NOMO-1 (cell line): ENCODE results near the gene ULBP1.
"Not testable (repeated sequence)": the region's sequence is repeated elsewhere in the genome, so short reads cannot be mapped to it uniquely, and the experiment has no call there.

Experiments used
- DNase-seq, 2 experiments: peaks; one replicate each; lab custom pipeline; 2025; ENCODE audit not compliant: unreplicated experiment in 2 of 2; lab: John Stamatoyannopoulos, UW

ULBP1 gene

DNA sequence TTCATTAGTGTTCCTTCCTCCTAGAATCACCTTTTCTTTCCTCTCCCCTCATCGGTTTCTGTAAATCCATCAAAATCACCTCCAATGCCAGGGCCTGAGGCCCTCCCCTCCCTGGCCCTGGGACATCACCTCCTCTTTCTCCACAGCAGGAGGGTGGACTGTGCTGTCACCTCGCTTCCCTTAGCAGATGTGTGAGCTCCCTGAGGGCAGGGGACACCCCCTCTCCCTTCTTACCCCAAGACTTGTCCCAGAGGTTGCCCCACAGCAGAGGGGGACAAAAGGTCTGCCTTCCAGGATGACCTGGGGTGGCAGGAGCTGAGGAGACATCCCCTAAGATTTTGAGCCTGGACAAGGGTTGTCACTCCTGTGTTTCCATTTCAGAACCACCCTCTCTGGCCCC lies 5.9 kb downstream of the ULBP1 start:
- DNase-seq, result no peak

DNA sequence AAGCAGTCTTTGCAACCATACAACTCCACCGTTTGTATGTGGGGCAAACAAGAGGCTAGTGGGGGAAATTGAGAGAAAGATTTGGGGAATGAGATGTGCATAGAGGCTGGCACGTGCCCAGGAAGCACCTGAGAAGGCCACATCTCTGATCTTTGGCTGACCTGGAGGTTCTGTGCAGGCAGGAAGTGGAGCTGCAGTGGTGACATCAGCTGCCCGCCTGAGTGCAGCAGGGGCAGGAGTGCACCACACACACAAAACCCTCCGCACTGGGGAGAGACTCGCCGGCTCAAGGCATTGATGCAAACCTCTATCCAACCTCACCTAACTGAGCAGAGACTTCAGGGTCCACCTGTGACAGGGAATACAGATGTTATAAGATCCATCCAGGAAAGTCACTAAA lies 10.7 kb downstream of the ULBP1 start:
- not testable (repeated sequence) for DNase-seq

DNA sequence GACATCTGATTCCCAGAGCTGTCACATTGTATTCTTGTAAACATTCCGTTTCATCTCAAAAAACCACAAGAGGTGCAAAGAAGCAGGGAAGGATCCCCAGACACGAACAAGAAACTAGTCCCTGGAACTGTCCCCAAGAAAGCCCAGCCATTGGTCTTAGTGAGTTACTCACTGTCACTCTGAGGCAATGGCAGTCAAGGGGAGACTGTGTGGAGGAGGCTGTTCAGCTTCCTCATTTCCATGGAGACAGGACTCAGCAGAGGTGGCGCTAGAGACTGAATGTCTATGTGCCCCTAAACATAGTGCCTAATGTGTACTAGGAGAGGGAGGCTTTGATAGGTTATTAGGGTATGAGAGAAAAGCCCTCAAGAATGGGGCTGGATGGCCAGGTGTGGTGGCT lies 11.1 kb downstream of the ULBP1 start:
- DNase-seq, result peak; percentile 23 to 49

DNA sequence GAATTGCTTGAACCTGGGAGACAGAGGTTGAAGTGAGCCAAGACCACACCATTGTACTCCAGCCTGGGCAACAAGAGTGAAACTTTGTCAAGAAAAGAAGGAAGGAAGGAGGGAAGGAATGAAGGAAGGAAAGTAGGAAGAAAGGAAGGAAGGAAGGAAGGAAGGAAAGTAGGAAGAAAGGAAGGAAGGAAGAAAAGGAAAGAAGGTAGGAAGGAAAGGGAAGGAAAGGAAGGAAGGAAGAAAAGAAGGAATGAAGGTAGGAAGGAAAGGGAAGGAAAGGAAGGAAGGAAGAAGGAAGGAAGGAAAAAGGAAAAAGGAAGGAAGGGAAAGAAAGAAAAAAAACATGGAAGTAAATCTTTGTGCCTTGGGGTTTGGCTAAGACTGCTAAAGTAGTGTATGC lies 11.7 kb downstream of the ULBP1 start:
- DNase-seq, result no peak

DNA sequence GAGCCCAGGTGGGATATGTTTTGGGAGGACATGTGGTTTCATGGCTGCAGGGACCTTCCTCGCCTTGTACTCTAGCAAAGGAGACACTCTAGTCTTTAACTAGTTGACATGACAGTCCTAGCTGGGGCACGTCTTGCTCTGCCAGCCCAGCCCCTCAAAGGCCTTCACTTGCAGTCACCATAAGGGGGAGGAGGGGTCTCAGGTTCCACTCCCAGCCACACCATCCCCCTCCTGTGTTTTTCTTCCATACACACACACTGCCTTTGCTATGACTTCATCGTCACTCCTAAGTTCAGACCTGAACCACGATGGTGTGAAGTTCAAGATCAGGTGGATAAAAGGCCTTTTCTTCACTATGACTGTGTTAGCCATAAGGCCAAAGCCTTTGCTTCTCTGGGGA lies 13.5 kb downstream of the ULBP1 start:
- DNase-seq, result no peak

DNA sequence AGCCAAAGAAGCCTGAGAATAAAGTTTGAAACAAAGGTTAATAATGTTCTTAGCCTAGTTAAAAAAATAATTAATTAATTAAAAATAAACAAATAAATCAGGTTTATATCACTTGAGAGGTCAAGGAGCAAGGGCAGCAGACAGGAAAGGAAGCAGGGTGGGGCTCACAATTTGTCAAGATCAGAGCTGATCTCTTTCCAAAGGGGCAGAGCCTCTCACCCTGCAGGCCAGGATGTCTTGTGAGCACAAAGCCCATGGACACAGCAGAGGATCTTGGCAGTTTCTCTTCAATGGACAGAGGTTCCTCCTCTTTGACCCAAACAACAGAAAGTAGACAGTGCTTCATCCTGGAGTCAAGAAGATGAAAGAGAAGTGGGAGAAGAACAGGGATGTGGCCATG lies 14.9 kb downstream of the ULBP1 start:
- DNase-seq, result no peak

DNA sequence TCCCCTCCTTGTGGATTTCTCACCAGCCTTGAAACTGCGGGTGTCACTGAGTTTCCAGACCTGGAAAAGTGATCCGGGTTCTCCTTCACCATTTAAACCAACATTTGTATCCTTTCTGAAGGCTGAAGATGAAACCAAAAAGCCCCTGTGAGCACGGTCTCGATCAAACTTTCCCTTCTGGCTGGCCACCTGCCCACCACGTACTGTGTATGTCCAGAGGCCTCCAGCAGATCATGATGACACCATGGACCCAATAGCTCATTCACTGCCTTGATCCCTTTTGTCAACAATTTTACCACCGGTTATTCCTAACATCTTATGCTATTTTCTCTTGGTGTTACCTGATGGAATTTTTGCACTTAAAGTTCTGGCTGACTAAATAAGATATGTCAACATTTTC lies 15.6 kb downstream of the ULBP1 start:
- DNase-seq, result no peak

DNA sequence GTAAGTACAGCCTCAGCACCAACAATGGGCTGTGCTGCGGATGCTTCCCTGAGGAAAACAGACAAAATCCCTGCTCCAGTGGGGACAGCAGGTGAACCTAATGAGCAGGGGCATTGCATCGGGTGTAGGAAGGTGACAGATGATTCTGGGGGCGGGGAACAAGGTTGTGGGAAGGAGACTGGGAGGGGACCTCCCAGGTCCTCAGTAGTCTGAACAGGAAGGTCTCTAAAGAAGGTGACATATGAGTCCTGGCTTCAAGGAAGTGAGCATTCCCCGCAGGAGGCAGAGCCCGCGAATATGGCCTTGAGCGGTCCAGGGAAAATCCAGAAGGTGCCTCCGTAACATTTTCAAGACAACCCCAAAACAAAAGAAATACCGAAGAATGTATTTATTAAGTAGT lies 19.4 kb downstream of the ULBP1 start:
- no peak for DNase-seq

DNA sequence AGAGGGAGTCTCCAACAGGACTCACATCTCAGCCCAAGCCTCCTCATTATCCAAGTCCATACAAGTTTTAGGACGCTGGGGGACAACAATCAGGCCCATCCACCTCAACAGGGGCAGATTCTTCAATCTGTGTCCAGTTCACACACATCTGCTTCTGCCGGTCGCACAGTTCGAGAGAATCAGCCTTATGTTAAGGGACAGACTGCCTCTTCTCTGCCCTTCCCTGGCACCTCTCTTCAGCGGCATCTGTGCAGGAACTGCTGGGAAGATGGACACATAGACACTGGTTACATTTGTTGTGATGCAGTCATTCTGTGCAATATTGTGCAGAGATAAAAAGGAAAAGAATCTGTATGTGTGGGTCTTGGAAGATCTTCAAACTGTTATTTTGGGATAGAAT lies 21.0 kb downstream of the ULBP1 start:
- no peak for DNase-seq

DNA sequence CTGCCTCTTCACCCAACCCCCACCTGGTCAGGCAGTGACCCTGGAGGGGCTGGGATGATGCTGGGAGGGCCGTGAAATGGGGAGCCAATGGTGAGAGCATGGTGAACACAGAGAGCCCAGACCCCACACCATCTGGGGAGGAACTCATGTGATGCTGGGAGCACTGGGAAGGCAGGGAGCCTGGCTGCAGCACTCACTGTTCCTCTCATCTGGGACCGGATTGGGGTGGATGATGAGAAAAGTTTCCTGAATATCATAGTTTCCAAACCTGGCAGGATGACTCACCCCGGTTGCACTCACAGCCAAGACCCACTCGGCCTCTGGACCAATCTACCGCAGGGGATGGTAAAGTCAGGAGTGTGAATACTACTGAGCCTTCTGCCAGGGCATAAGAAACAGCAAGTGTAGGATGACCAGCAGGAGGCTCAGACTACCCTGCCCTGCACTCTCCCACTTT lies 21.8 kb downstream of the ULBP1 start:
- no peak for DNase-seq

DNA sequence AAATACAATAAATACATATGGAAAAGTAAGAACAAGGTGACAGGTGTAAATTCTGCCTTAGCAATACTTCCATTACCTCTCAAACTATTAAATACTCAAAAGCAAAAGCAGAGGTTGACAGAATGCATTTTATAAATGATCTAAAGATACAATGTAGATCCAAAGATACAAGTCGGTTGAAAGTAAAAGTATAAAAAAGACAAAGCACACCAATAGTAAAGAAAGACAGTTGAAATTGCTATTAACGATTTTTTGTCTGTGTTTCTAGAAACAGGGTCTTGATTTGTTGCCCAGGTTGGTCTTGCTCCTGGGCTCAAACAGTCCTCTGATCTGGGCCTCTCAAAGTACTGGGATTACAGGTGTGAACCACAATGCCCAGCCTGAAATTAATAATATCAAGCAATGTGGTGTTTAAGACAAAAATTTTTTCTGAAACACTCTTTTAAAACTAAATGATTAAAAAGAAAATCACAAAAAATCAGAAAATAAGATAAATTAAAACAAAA lies 23.9 kb downstream of the ULBP1 start:
- DNase-seq, result no peak

DNA sequence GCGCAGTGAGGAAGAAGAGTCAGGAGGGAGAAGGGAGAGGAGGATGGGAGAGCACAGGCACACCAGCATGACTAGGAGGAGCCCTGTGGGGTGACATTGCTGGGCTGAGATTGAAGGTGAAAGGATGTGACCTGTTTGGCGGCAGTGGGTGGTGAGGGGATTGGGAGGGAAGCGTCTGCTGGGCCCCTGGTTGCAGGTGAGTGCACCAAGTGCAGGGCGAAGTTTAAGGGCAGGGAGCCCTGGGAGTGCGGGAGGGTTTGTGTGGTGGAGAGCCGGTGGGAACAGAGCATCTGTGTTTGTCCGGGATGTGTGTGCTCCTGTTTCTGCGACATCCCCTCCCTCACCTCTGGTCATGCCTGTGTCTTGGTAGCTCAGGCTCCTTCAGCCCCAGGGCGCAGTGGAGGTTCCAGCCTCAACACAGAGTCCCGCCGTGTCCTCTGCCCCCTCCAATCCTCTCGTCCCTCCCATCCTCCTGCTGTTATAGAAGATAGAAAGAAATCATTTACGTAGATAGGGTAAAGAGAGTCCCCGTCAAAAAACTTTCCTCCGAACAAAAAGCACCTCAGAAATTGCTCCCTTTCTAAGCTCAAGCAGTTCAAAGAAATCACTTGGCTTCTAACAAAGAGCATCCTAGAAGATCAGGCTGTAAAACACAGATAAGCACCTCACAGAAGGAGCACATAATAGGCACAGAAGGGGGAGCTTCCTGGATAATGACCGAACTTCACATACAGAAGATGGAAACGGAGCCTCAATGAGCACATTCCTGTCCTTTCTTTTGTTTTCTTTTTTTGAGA lies 25.0 kb downstream of the ULBP1 start:
- DNase-seq, result no peak

DNA sequence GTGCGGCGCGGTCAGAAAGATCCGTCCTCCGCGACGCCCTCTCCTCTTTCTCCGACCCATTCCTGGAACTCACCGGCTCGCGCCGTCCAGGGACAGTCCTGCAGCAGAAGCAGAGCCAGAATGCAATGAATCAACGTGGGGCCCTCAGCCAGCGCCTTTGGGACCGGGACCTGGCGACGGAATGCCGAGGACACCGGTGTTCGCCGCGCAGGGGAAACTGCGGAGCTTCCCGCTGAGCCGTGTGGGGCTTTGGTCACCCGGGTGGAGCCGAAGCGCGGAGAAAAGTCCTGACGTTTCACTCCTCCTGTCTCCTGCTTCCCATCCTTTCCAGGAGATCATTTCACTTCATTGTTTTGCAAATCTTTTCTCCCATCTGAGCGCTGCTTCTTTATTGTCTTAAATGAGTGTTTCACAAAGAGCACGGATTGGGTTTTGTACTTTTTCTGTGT lies 26.5 kb downstream of the ULBP1 start:
- DNase-seq, result no peak

DNA sequence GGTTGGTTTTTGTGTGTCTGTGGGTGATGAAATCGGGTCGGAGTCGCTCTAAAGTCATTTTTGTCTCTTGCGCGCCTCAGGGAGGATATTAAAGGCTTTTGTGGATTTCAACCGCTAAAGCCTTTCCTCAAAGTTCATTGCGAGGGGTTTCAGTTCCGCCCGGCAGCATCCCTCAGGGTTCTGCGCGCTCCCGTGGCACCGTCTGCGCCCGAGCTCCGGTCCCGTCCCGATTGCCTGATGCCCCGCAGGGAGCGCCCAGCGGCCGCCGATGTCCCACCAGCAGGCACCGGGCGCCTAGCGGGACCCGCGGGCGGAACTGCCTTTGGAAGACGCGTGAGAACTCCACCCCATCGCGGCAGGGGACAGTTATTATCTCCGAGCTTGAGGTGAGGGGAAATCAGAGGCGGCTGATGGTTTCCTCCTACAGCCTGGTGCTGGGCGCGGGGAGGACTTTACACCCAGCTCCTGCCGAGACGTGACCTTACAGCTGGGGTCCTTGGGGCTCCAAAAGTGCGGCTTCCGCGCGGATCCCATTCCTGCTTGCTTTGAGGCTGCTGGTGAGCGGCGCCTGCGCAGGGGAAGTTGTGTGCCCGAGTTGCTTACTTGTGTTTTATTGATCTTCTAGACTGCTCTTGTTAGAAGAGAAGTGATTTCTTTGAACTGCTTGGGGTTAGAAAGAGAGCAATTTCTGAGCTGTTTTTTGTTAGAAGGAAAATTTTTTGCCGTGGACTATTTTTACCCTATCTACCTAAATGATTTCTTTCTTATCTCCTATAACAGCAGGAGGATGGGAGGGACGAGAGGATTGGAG lies 27.1 kb downstream of the ULBP1 start:
- DNase-seq, result peak; percentile 46

DNA sequence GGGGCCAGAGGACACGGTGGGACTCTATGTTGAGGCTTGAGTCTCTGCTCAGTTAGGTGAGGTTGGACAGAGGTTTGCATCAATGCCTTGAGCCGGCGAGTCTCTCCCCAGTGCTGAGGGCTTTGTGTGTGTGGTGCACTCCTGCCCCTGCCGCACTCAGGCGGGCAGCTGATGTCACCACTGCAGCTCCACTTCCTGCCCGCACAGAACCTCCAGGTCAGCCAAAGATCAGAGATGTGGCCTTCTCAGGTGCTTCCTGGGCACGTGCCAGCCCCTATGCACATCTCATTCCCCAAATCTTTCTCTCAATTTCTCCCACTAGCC lies 27.7 kb downstream of the ULBP1 start:
- not testable (repeated sequence) for DNase-seq

DNA sequence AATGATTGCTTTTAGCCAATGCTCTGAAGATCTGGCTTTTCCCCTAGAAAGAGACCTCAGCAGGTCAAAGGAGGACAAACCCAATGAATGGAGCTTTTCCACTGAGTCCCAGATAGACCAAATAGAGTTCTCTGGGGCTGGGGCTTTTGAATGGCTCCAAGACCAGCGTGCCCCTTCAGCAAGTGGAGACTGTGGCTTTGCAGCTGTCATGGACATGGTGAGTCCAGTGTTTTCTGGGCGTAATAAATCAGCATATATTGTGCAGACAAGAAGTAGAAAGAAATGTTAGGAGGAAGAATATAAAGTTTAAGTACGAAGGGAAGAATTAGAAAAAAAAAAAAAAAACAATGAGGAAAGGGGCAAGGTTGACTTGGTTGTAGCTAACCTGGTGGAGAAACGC lies 28.1 kb downstream of the ULBP1 start:
- DNase-seq, result no peak

DNA sequence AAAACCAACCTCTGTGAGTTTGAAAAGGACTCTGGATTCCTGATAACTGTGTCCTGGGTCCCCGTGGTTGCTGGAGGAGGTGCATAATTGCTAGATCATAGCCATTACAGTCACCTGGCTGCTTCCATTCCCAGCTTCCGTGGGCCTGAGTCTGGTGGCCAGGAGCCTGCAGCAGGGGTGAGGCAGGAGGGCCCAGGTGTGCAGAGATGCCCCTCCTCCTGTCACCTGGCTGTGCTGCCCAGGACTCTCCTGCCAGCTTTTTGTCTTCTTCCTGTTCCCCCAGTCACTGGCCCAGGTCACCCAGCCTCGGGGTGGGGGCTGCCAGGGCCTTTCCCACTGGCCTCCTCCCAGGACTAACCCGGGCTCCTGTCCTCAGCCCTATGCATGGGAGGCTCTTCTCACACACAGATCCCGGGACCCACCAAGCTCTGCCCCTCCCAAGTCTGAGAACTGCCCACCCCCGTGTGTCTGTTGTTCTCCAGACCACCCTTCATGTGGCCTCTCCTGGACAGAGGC lies 31.6 kb downstream of the ULBP1 start:
- no peak for DNase-seq

DNA sequence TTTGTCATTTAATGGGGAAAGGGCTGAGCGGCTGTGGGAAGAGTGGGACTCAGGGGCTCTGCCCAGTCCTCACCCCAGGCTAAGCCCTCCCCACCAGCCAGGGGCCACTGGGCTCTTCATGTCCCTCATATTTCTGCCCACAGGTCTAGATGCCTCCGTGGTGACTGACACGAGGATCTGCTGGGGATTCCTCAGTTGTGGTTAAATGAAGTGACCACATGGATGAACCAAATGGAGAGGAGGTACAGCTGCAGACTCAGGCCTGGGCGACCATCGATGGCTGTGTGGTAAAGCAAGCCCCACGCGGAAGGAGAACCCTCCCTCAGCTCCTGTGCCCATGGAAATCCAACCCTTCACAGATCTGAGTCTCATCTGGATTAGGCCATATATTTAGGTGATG lies 32.2 kb downstream of the ULBP1 start:
- no peak for DNase-seq

DNA sequence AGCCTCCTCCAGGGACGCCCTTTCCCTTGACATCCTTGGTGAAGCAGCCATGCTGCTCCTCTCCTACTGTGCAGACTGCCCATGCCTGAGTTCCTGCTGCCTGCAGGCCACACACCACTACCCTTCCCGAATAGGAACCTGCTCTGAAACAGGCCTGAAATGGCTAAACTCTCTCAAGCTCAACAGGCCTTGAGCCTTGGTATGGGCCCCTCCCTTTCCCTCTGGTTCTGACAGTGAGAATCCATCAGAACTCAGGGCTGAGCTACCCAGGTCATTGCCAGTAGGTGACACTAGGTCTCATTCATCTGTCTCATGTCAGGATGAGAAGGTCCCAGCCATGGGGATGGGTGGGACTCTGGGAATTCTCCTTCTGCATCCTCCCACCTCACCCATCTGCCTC lies 35.9 kb downstream of the ULBP1 start:
- DNase-seq, result no peak

DNA sequence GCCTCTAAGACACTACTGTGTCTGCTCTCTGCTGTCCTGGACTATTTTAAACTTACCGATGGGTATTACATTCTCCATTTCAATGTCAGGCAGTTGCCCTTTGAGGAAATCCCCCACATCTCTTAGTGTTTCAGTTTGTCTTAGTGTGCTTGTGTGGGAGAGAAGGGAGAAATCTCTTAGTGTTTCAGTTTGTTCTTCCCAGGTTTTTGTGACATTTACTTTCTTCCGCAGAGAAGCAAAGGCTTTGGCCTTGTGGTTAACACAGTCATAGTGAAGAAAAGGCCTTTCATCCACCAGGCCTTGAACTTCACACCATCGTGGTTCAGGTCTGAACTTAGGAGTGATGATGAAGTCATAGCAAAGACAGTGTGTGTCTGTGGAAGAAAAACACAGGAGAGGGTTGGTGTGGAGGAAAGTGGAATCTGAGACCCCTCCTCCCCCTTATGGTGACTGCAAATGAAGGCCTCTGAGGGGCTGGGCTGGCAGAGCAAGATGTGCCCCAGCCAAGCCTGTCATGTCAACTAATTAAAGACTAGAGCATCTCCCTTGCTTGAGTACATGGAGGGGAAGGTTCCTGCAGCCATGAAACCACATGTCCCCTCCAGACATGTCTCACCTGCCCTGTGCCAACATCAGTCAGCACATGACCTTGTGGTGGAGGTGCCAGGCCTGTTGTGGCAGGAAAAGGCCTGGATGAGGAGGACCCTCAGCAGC lies 37.7 kb downstream of the ULBP1 start:
- DNase-seq, result no peak

DNA sequence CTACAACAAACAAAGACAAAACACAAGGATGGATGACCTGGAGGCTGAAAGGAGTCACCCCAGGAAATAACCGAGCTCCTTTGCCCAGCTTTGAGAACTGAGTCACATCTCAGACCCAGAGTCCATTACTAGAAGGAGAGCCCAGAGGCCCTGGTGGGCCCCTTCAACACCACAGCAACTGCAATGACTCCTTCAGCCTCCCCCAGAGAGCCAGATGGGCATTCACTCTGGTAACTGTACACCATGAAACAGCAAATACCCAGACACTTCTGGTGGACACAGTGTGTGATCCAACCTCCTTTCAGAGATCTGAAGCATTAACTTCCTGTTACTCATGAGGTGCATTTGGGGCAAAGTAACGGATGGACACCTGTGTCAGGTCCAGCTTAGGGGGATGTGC lies 39.0 kb downstream of the ULBP1 start:
- no peak for DNase-seq
